GM21528 (cell line): ENCODE measurements around the gene NRG3.

Experiments used
- ATAC-seq: cut with Tn5 transposase; IDR thresholded peaks from one replicate; pipeline ENCODE4 v1.9.1; 2021; ENCODE audit warnings: mild to moderate bottlenecking, moderate library complexity; ENCODE audit not compliant: unreplicated experiment, low FRiP score

NRG3 gene

DNA sequence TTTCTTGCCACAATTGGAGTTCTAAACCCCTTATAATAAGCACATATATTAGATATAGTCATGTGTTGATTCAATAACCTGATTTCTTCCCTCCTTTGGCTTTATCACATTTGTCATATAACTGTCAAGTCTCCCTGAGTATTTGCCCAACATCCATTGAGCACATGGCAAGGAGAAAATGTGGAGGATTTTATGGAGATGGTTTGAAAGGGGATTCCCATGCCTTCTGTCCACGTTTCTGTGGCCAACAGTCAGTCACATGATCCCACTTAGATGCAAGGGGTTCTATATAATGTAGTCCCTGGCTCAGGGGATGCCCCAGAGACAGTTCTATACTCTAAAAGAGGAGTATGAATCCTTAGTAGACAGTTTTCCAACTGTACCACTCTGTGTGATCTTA, 577.7 kb downstream of the NRG3 start:
- ATAC-seq: no peak

DNA sequence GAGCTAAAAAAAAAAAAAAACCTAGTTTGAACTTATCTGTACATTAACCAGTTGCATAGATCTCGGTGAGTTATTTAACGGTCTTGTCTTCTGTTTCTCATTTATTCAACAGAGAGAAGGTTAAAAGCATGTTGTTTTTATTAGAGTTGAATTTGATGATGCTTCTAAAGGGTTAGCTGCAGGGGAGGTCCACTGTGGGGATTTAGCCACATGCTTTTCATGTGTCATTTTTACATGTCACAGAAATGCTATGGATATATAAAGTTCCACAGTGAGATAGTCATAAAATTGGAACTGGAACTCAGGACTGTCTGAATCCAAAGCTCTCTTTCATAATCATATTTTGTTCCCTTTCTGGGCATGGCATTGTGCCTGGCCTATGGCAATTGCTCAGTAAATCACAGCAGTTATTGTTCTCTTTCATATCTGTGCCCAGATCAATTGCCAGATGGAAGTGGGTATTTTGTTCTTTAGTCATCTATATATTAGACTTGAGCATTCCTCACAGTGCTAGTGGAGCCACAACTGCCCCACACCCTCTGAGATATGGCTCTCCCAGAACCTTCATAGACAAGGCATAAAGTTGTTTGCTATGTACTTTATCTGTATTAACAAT, 578.8 kb downstream of the NRG3 start:
- ATAC-seq: no peak

DNA sequence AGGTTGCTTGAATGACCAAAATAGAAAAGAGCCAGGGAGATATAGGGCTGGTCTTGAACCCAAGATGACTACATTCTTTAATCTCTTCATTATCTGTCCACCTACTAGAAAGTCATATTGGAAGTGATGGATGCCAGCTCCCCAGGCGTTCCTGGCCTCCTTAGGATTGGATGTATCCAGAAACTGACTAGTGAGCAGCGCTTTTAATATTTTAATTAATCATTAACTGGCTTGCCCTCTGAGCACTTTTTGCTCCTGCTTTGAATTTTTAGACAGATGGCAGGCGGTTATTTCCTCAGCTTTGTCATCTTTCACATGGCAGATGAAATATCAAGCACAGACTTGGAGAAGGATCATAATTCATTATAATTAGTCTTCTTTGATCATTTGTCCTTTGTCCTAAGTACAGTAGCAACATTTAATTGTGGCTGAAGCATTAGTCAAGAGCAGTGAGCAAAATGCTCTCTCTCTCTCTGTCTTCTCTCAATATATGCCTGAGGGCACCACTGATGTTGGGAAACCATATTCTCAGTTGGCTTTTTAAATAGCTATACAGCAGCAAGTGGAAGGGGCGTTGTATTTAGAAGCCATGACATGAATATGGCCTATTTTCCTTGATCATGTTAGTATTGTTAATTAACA, 588.0 kb downstream of the NRG3 start:
- ATAC-seq: no peak

DNA sequence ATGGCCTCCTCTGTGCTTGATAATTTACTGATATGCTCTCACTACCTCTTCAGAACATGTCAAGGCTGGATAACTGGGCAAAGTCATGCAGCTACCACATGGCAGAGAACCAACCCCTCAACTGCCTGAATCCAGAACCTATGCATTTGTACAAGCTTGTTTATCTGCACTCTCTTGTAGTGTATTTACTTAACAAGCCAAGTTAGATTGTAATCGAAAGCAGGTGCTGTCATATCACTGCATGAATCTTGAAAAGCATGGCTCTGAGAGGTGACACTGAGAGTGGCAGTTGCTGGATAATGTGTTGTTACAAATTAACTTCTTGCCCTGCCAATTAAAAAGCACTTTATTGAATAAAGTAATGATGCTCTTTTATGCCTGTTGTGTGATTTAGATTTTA, 588.6 kb downstream of the NRG3 start:
- no peak for ATAC-seq

DNA sequence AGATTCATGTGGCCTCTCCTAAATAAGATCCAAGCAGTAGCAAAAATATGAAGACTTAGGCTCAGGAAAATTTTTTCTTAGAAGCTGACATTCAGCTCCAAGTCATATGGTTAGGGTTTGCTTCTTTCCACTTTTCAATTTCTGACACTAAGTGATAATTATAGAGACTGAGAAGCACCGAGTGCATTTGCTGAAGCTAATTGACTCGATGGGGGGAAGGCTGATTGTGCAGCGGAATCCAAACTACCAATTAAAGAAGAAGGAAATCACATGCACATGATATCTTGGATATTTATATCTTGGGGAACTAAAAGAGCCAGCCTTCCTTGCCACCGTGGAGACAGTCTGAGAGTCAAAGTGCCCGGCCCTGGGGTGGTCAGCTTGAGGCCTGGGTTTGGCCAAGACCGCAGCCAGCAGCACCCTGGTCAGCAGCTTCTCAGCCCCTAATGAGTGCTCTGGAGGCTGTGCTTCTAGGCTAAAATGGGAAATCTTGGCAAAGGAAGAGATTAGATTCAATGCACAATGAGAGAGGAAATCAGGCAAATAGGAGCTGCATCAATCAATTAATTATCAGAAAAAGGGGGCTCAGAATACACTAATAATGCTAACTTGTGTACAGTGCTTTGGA, 589.3 kb downstream of the NRG3 start:
- ATAC-seq: no peak

DNA sequence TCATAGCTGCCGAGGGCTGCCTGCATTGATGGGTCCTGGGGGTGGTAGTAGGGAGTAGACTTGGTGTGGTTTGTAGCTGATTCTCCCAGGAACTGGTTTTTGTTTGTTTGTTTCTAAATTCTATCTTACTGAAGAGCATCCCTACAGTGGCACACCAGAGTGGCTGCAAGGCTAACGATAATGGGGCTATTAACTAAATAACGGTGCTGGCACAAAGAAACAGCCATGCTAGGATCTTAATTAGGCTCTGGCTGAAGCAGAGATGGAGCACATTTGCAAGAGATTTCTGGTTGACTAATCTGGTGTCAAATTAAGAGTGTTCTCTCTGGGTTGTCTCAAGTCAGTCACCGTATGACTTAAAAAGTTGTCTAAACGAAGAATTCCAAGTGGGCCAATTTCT, 590.0 kb downstream of the NRG3 start:
- no peak for ATAC-seq

DNA sequence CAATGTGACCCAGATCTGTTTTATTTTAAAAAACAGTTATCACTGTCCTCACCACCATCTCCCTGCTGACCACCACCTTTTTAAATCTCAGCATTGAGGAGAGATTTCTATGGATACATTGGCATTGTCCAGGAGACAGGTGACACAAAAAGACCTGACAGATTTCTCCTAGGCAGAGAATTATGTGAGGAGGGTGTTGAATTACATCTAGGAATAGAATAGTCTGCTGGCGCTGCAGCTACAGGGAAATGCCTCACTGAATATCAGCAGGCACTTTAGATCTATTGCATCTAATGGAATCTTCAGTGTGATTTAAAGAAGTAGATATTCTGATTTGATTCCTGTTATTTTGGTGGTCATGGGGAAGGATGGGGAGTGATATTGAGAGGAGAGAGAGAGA, 593.5 kb downstream of the NRG3 start:
- ATAC-seq: no peak

DNA sequence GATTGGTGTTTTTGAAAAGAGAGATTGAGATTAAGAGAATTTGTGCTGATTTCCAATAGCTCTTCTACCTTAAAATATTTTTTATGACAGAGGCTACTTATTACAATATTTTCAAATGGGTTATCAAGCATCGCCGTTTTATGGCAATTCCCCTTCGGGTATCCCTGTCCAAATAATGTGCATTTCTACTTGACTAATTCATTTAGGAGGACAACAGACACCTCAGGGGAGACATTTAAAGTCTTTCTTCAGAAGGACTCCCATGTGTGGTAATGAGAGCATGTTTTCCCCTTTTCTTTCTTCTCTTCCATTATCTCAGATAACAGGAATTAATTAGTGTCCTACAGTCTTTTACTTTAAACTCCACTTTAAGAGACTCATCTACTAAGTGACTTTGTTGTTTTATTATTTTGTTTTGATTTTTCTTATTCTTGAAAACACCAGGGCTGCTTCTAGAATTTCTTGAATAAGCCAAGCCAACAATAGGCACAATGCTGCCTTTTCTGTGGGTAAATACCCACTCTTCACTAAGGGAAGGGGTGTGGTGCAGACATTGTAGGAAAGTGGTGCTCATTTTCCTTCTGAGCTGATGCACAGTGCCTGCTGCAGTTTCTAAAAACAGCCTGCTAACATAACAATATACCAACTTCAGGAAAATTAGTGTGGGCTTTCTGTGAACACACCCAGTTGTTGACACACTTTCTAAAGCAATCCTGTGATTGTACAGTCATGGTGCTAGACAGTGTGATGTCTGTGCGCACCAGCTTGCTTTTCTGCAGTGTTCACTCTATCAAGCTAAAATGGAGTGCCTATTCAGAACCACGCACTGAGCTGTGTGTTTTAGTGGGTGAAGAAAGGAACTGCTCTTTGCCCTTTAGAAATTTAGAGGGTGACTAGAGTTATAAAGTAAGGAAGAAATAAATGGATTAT, 597.7 kb downstream of the NRG3 start:
- ATAC-seq: no peak

DNA sequence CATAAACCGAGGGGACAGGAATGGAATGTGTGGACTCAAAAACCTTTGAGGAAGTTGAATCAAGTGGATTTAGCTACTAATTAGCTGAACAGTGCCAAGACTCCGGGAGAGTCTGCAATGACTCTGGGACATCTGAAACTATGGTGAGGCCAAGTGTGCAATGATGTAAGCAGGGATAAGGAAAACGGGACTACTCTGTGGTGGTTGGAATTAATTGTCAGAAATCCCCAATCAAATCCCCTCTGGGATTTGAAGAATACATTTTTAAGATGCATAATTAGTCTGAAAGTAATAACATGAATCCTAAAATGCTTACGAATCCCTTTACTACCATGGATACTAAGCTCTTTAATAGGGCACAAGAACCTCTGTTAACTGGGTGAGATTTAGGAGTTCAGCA, 602.8 kb downstream of the NRG3 start:
- no peak for ATAC-seq

DNA sequence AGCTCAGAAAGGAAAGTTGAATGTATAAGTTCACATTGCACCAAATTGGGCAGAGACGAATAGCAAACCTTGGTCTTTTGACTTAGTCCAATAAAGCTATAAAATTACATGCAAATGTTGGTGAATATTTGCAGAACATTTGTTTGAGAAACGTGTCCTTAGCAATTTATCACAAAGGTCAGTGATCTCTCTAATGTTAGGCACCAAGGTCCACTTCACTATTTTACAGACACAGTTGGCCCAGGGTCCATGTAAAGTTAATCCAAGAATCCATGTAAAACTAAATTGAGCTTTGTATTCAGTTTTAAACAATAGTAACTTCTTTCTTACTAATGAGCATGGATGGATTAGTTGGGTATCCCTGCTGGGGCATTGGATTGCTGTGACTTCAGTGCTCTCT, 617.7 kb downstream of the NRG3 start:
- ATAC-seq: no peak

DNA sequence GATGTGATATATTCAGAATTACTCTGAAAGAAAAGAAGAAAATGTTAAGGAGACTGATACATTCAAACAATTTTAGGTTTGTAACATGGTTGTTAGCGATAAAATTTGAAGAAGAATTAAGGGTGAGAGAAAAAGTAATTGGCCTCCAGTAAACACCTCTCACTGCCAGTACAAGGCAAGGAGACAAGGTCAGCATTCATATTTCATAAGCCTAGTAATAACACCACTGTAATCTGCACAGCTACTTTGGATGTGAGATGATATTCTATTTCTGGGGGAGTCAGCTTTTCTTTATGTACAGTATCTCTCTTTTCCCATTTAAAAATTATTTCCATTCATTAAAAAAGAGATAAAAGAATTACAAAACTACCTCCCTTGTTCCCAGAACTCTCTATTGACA, 621.1 kb downstream of the NRG3 start:
- no peak for ATAC-seq

DNA sequence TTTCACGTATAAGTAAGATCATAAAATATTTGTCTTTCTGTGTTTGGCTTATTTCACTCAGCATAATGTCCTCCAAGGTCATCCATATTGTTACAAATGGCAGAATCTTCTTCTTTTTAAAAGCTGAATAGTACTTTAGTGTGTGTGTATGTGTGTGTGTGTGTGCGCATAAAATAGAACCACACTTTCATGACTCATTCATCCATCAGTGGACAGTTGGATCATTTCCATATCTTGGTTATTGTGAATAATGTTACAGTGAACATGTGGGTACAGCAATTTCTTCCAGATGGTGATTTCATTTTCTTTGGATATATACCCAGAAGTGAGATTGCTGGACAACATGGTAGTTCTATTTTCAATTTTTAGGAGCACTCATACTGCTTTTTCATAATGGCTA, 622.4 kb downstream of the NRG3 start:
- ATAC-seq: no peak

DNA sequence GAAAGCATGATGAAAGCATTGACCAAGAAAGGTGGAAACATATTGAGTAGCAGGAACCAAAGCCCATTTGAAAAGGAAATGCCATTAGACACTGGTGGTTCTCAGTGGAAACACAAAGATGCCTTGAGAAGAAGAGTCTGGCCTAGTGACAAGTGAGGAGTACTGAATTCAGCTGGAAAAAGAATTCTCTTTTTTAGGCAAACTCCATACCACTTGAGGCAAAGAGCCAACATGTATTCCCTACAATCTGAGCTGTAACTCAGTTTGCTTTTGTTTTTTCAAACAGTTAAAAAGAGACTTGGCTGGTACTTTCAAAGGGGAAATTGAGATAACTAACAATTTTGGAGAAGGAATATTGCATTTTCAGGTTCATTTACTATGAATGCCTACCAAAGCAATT, 624.0 kb downstream of the NRG3 start:
- ATAC-seq: no peak

DNA sequence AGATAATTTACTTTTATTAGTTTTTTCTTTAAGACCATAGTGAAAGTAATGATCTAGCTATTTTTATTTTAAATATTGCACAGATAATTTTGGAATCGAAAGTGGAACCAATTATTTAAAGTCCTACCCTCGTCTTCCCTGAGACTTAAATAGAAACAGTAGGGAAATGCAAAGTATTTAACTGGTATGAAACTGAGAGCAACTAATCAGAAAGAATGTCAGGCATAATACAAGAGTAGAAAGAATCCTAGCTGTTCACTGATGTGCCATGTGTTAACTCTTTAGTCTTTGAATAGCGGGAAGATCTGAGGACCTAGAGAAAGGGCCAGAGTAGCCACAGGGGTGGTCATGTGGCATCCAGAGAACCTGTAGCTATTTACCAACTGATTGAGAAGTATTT, 630.0 kb downstream of the NRG3 start:
- no peak for ATAC-seq

DNA sequence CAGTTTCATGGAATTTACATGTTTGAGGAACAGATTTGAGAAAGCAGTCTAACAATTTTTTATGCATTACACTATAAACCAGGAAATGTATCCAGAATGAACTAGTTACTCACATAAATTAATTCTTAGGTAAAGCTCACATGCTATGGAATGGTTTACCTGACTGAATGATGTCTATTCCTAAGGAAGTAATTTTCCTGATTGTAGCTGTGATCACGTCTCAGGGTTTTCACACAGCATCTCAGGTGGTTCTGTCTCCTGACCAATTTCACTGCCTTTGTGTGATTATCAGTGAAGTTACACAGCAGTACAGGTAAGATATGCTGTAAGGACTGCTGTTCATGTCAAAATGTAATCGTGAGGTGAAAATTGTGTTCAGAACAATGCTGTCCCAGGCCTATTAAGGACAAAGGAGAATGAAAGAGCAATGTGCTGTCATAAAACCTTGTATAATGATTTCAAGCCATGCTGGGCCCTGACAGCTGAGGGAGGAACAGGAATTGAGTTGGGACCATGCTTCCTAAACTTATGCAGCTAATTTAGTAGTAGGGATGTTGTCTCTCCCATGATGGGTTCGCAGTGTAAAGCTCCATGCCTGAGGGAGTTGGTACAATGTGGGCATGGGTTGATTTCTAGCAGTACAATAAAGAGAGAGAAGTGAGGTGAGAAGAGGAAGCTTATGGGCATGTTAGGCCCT, 631.8 kb downstream of the NRG3 start:
- ATAC-seq: no peak

DNA sequence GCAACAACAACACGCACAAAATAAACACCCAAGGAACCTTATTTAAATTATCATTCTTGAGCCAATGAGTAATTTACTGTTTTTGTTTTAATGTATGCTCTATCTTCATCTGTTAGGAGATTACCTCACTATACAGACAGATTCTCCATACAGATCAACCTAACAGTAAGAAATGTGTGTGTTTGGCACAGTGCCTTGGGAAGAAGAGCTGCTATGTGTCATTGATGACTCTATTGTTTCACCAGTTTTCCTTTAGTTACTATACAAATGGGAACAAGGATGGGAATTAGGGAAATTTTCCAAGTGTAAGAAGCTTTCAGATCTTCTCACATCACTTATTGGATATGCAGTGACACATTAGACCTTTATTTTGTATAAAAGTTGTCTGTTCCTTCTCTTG, 640.3 kb downstream of the NRG3 start:
- ATAC-seq: no peak

DNA sequence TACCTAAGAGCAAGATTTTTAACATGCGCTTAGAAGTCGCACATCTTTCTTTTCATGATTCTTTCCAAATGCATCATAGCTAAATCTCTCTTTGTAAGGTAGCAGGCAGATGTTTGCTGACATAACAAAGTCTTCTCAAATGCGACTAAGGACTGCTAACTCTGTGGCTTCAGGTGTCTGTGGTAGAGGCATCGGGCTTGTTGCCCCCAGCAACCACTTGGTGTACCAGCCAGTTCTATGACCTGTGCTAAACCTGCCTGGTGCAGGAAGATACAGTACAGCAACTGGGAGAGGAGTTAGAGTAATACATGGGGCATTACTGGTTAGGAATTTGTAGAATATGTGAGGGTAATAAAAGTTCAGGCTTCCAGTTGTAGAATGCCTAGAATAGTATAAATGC, 654.1 kb downstream of the NRG3 start:
- ATAC-seq: no peak

DNA sequence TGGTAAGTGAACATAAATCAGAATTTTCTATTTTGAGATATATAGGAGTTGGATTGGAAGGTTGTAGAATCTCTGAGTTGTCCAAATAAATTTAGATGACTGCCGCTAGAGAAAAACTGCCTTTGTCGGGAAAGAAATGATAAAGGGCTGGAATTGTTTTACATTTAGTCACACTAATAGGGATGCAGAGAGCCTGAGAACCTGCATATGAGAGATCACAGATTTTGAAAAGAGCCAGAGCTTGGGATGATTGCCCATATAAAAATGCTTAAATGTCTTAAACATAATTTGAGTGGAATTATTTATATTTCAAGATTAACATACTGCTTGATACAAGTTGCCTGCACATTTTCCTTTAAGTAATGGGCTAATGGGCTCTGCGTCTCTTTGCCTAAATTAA, 660.5 kb downstream of the NRG3 start:
- ATAC-seq: no peak

DNA sequence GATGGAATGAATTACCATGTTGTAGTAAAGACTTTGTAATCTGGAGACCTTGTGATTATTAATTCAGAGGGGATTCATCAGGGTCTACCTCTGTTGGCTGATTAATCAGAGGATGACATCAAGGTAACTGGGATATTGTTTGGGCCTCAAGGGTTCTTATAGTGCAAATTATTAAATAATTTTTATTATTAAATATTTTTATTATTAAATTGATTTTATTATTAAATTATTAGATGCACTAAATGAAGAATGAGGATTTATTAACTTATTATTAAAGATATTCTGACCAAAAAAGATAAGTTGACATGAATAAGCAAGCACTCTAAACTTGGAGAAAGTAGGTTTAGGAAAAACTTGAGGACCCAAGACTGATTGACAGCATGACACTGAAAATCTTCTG, 661.7 kb downstream of the NRG3 start:
- no peak for ATAC-seq

DNA sequence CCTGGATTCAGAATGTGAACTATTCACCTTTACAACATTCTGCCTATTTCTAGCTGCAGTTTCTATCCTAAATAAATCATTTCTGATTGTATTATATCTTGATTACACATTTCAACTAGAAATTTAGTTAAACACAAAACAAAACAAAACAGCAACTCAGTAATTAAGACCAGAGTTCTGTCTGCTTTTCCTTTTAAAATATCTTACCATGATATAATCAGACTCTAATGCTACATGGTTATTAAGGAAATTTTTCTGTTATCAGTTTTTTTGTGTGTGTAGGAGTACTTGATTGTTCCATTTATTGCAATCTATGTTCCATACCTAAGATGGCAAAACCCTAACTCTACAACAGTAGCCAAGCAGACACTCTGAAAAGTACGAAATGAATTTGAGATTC, 663.3 kb downstream of the NRG3 start:
- ATAC-seq: no peak

DNA sequence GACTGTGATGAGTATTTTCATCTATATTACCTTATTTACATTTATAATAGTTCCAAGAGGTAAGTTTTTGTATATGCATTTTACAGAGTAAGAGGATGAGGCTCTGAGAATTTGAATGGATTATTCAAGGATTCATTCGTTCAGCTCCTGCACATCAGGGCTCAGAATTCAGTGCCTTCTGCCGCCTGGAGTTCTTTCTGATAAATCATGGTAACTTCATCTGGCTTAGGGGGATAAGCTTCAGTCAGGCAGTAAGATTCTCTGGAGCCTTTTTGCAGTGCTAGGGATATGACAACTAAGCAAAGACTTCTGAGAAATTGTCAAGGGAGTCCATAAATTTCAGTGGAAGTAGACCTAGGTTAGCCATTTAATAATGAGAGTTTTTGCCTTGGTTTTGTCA, 668.6 kb downstream of the NRG3 start:
- no peak for ATAC-seq
